ENCODE results near the gene SFXN3.

DNA sequence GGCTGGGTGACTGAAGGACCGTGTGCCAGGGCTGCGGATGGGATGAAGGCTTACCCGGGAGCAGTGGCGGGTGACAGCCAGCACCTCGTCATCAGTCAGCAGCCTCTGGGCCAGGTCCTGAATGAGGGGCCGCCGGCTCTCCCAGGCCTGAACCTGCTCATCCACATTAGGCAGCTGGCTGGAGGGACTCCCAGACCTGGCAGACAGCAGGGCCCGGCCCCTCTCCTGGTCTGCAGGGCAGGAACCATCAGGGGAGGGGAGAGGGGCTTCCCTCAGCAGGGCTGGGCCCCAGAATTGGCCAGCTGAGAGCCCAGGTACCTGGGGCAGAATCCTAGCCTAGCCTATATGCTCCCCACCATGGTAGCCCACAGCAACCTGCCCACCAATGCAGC, 15.5 kb upstream of the SFXN3 start:
- no peak for TF ChIP-seq POLR2A (IDR thresholded peaks at IDR 0.05; ENCODE audit: low read length)
- TF ChIP-seq GATA1 (IDR thresholded peaks at IDR 0.05; ENCODE audit: low read depth, low read length): no peak
